NCI-H2107 (cell line): ENCODE measurements around the gene RSPH4A.
A peak's percentile ranks its signal among the peaks of the same experiment; 100 is the strongest.
"Not testable (repeated sequence)": the region's sequence is repeated elsewhere in the genome, so short reads cannot be mapped to it uniquely, and the experiment has no call there.

ENCODE experiments used
- DNase-seq: peaks from one replicate; lab custom pipeline; 2025; lab: John Stamatoyannopoulos, UW

Gene RSPH4A

DNA sequence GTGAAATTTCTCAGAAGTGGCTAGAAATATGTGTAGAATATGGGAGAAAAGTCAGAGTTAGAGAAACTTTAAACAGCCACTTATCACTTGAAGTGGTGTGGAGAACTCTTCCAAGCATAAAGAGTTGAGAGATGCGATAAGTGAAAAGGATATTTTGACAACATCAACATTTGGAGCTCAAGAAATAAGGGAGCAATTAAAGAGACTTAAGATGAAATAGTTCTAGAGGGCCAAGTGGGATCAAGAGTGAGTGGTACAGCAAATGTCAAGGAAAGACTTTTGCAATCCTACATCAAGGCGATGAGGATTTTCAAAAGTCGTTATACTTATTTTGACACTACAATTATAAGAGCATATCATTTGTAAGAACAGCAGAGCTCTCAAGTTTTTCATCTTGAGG, 9.6 kb downstream of the RSPH4A start:
- DNase-seq = no peak

DNA sequence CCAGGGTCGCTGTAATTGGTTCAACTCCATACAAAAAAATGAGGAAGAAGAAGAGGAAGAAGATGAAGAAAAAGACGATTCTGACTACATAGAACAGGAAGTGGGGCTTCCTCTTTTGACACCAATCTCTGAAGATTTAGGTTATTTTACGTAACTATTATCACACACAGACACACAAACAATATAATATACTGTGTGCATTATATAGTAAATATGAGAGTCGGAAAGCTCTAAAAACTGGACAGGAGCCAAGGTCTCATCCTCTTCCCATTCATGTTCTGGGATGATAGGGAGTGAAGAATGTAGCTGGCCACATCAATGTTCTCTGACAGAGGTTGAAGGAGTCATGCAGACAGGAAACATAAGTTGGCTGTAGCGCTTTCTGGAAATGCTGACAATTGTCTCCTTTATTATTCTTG, 13.3 kb downstream of the RSPH4A start:
- no peak for DNase-seq

DNA sequence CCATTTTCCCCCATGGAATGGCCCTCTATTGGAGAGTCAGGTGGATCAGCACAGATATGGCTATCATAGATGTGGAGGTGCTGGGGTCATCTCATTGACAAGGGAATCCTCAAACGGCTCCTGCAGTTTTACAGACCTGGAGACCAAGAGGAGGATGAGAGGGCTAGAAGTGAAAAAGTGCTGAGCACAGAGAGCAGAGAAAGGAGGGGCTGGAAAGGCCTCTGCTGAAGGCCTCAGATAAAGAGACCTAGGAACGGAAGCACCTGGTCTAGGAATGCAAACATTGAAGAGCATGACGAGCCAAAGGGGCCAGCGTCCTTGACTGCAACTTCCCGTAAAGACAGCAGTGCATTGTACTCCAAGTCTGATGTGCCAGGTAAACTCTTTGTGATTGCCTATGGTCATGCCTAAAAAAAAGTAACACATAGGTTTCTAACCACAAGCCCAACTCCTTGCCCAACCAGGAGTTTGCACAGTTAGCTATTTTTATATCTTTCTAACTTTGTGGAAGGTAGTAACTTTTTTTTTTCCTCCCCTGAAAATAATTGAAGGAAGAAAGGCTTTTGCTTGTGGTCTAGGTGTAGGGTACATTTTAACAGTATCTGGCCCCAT, 15.2 kb downstream of the RSPH4A start:
- DNase-seq = no peak

DNA sequence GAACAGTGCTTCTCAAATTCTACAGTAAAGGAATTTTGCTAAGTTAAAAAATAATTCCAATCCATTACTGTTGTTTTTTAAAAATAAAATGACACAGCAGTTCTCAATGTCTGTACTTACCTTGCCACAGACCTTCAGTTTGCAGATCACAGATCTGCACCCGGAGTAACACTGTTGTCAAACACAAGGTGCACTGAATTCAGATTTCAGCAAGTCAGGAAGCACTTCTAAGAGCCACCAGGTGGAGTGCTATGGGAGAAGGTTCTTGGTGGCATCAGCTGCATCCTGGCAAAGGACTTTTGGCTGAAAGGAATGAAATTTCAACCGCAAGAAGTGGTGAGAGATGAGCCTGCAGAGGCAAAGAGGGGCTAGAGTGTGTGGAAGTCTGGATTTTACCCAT, 17.4 kb downstream of the RSPH4A start:
- DNase-seq = no peak

DNA sequence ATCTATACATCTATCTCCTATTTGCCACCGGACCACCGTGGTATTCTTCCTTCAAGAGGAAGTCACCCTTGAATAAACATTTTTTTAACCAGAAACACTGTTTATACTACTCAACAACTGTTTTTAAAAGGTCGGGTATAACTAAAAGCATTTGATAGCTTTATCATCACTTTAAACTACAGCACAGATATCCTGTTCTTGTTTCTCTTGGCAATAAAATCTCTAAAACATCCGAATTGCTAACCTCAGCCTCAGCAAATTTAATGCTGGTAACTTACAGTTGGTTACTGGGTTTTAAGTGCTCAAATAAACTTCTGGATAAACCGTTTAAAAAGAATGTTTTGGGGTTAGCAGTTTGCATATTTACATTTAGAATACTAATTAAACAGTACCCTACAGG, 31.9 kb downstream of the RSPH4A start:
- DNase-seq = no peak

DNA sequence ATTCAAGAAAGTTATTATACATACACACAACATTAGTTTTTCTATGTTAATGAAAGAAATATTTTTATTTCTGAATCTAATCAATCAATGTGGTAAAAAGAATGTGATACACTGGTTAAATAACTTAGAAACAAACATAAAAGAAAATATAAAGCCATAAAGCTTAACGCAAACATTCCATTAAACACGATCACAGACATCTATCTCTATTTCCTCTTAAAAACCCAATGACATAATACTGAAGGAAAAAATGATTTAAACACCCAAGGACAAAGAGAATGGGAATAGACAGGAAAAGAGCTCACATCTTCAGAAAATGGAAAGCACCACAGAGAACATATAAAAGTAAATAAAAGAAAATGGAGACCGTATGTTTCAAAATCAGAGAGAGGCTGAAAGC, 32.9 kb downstream of the RSPH4A start:
- DNase-seq = no peak

DNA sequence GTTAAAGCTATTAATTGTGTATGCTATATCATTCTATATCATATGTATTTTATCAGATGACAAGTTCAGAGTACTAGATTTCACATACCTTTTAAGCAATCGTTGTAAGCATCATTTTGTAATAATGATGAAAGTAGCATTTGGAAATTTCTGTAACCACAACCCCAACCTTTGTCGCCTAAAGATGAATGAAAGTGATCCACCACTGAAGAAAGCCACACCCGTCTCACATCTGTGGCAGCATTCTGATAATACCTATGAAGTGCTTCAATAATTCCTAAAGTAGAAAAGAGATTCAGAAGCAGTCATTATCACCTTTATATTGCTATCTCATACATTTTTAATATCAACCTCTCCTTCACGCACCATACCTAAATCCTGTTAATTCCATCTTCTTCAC, 35.6 kb downstream of the RSPH4A start:
- no peak for DNase-seq

DNA sequence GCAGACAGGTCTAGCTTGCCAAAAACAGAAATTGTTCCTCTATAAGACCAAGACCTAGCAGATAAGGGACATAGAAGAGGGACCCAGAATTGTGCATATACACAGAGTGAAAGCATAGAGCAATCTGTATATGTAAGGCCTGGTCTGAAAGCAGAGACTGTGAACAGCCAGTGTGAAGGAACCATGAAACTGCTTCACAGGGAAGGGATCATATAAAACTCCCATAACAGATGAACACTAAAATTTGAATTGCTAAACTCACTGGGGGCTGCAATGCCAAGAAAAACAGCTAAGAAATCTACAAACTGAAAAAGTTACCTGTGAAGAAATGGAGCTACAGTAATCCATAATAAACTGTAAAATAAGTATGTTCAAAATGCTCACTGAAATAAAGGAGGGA, 45.3 kb downstream of the RSPH4A start:
- no peak for DNase-seq

DNA sequence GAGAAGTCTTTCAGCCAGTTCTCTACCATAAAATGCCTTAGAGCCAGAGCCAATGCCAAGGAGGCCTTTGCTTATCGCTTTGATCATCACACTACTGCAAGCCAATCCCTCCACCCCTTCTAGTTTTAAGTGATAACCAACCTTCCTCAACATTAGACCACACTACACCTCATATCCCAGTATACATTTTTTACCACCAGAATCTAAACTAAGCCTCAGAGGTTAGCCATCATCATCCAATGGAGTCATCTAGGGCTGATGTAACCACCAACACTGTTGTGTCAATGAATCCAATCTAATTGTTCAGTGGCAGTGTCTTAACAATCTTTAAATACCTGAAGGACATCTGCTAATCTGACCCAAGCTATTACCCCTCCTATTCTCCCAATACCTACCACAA, 45.9 kb downstream of the RSPH4A start:
- no peak for DNase-seq

DNA sequence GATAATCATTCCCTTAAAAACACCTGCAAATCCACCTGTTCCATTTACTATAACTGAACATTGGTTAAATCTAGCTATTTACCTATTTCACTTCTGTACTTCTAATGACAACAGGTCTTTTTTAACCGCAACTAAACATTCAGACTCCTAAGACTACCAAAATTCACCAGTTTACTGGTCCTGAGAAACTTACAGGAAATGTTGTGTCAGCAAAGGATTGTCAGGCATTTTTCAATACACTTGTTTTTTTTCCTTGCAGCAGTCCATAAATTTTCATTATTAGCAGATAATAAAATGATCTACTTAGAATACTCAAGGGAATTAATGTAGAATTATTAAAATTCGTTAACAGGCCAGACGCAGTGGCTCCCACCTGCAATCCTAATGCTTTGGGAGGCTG, 47.0 kb downstream of the RSPH4A start:
- no peak for DNase-seq

DNA sequence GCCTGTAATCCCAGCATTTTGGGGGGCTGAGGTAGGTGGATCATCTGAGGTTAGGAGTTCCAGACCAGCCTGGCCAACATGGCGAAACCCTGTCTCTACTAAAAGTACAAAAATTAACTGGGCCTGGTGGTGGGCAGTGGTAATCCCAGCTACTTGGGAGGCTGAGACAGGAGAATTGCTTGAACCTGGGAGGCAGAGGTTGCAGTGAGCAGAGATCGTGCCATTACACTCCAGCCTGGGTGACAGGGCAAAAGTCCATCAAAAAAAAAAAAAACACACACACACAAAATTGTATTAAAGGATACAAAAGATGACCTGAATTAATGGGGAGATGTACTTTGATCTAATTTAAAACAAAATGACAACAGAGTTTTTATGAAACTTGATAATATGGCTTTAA, 47.9 kb downstream of the RSPH4A start:
- not testable (repeated sequence) for DNase-seq

DNA sequence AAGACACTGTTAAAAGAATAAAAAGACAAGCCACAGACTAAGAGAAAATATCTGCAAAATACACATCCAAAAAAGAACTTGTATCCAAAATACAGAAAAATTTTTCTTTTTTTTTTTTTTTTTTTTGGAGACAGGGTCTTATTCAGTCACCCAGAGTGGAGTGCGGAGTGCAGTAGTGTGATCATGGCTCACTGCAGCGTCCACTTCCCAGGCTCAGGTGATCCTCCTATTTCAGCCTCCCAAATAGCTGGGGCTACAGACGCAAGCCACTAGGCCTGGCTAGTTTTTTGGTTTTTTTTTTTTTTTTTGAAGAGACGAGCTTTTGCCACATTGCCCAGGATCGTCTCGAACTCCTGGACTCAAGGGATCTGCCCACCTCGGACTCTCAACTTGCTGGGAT, 49.2 kb downstream of the RSPH4A start:
- no peak for DNase-seq

DNA sequence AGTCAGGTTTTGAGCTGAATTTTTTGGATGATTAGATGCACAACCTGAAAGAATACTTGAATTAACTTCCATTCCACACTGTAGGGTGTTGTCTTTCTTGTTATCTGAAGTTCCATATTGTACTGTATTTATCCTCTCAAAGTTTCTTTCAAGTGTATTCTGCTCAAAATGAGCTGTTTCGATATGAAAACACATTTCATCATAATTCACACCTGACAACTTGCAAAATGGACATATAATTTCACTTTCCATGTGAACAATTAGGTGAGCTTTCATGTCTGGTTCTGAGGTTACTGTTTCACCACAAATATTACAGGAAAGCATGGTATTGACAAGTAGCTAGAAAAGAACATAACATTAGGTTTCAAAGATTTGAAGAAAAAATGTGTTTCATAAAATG, 50.6 kb downstream of the RSPH4A start:
- no peak for DNase-seq

DNA sequence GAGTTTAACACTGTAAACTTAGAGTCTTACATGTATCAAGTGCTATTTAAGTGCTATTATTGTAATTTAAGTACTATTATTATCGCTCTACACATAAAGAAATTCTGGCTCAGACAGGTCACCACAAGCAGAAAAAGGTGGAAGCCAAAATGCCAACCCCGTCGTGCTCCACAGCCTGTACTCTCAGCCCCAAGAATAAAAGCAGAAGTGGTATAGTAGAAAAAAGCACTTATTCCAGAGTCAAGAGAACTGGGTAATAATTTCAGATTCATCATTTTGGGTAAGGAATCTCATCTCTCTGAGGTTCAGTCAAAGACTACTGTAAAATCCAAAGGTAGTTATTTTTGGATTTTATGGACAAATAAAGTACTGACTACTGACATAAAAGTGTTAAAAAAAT, 51.3 kb downstream of the RSPH4A start:
- no peak for DNase-seq

DNA sequence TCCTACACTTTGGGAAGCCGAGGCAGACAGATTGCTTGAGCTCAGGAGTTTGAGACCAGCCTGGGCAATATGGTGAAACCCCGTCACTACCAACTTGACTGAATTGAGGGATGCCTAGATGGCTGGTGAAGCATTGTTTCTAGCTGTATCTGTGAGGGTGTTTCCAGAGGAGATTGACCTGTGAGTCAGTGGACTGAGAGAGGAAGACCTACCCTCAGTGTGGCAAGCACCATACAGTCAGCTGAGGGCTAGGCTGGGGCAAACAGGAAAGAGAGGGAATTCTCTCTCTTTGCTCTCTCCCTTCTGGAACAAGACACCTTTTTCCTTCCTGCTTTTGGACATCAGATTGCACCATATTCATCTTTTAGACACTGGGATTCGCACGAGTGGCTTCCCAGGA, 56.0 kb downstream of the RSPH4A start:
- DNase-seq = no peak

DNA sequence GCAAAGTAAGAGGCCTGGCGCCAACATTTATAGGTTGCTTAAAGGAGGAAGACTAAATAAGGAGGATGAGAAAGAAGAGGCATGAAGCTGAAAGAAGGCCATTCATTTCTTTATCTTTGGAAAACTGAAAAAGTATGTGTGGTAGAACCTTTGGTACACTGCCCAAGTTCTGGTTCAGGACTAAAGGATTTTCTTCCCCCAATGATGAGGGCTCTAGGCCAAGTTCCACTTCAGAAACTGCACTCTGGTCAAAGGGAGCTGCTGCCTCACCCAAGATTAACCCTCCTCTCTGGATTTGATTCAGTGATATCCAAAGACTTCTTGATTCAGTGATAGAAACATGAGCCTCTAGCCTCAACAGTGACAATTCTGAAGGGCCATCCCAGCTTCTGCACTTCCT, 59.7 kb downstream of the RSPH4A start:
- no peak for DNase-seq

DNA sequence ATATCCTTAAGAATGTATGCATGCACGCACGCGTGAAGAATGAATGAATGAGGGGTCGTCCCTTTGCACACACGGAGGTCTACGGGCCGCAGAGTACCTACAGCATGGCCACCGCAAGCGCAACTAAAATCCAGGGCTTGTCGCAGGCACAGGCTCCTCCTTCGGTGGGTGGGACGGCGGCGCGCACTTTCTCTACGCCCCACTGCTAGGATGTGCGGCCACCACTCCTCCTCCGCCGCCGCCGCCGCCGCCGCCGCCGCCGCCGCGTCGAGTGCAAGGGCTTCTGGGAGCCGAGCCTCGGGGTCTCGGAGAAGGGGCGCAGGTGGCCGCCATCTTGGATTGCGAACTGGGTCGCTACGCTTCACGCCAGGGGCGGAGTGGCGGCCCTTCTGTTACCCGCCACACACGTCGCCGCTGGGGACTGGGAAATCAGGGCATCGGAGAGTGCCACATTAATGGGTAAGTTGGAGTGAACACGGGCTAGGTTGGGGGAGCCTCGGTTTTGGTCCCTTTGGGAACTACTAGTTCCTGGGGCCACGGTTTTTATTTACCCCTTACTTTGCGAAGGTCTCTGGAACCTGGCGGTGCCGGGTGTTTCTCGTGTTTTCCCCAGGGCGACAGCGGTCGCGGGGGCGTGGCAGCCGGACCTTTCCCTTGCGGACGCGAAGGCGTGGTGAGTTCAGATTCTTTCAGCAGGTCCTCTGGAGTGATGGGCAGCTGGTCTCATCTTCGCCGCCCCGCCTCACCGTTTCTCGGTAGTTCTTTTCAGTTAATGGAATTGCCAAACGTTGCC, 64.8 kb downstream of the RSPH4A start, which contains the start of gene KPNA5:
TSS of gene KPNA5 (plus strand) at position 332 of the 793 bp plus-strand sequence. CDS start at position 456, 124 bp downstream.
- DNase-seq = peak; percentile 83

DNA sequence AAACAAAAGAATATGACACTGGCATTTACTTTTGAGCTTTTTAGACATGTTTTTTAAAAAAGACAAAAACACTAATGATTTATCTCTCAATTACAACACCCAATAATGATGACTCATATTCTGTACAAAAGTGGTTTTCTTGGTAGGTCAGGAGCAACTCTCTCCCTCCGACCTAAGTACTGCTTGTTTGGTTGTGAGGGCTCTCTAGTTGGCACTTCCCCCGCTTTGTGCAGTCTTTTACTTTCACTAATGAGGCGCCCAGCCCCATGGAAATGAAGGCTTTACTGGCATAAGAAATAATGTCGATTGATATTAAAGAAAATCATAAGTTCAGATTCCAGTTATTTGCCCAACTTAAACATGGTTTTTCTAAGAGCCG, 66.0 kb downstream of the RSPH4A start:
- DNase-seq = no peak
